ENCODE results near the gene RPS5.

The RPS5 gene

DNA sequence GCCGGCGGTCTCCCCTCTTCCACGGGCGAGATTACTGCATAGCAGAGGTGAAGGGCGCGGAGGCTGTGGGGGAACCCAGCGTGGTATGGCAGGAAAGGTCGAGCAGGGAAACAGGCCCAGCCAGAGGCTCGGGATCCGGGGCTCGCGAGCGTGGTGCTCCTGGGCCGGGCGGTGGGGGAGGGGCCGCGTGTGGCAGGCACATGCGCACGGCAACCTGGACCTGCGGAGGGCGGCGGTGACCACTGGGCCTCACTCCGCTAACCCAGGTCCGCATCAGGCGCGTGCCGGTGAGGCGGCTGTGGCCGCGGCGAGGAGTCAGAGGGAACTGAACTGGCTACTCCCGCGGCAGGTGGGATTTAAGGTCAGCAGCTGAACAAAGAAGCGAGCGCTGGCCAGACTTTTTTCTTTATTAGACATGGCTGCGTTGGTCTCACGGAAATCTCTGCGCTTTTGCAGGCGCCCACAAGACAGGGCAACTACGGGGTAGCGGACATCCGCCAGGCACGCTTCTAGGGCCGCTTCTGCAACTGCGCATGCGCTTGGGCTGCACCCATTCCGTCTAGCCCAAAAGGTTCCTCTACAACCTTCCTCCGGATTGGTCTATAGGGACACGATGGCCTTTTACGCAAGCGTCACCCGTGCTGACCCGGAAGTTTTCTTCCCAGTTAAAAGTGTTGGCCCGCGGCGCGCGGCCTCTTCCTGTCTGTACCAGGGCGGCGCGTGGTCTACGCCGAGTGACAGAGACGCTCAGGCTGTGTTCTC lies at the start of gene RPS5:
Gene RPS5, plus strand, starts transcription at position 694 of the 762 bp plus-strand sequence. CDS start 869 bp downstream, outside the sequence.
- H3K36me3 ChIP-seq (replicated peaks; ENCODE audit: low read depth, low read length) = peaks cover 25% of the 10 kb centered on the region
- peak within 1 kb of the TSS; percentile 95 for H3K9ac ChIP-seq (ENCODE audit: low read length)
- peak within 1 kb of the TSS; percentile 86 for H3K4me3 ChIP-seq (ENCODE audit: low read length)
- no peak within 1 kb of the TSS for H2AFZ ChIP-seq (ENCODE audit: low read depth, low read length)
- H4K20me1 ChIP-seq (ENCODE audit: insufficient read depth, low read length) = peaks cover 26% of the 10 kb centered on the region
- peaks cover 74% of the 10 kb centered on the region for H3K79me2 ChIP-seq (ENCODE audit: low read length)
- H3K4me2 ChIP-seq (ENCODE audit: low read length) = peak within 1 kb of the TSS; percentile 94
- H3K9me3 ChIP-seq (ENCODE audit: insufficient read depth, low read length) = no peaks in the 10 kb centered on the region
- H3K27ac ChIP-seq (ENCODE audit: low read length) = peak within 1 kb of the TSS; percentile 90
- TF ChIP-seq CTCF (IDR thresholded peaks at IDR 0.05; ENCODE audit: low read depth, low read length) = no peak
- no peak for TF ChIP-seq EZH2phosphoT487 (IDR thresholded peaks at IDR 0.05; ENCODE audit: low read depth)
- peaks cover 32% of the 10 kb centered on the region for H3K4me1 ChIP-seq (ENCODE audit: low read length)
- H3K27me3 ChIP-seq (ENCODE audit: low read depth, low read length) = no peaks in the 10 kb centered on the region

- Histone ChIP-seq H3K9ac (ENCODE audit: low read length) (no peak overlapping the region), H3K36me3 (replicated peaks; ENCODE audit: low read depth, low read length) (peaks cover 20% of the 10 kb centered on the region), H4K20me1 (ENCODE audit: insufficient read depth, low read length) (no peaks in the 10 kb centered on the region), H2AFZ (ENCODE audit: low read depth, low read length) (no peak overlapping the region), H3K79me2 (ENCODE audit: low read length) (no peaks in the 10 kb centered on the region), H3K4me3 (ENCODE audit: low read length) (no peak overlapping the region), H3K27me3 (ENCODE audit: low read depth, low read length) (no peaks in the 10 kb centered on the region), H3K27ac (ENCODE audit: low read length) (no peak overlapping the region), H3K4me1 (ENCODE audit: low read length) (no peaks in the 10 kb centered on the region), H3K4me2 (ENCODE audit: low read length) (no peak overlapping the region), H3K9me3 (ENCODE audit: insufficient read depth, low read length) (no peaks in the 10 kb centered on the region)
- TF ChIP-seq CTCF (IDR thresholded peaks at IDR 0.05; ENCODE audit: low read depth, low read length) (no peak), EZH2phosphoT487 (IDR thresholded peaks at IDR 0.05; ENCODE audit: low read depth) (no peak)
These were observed 48.7 kb upstream of the RPS5 start for GRCh38 chr19:58338336-58338735.

DNA sequence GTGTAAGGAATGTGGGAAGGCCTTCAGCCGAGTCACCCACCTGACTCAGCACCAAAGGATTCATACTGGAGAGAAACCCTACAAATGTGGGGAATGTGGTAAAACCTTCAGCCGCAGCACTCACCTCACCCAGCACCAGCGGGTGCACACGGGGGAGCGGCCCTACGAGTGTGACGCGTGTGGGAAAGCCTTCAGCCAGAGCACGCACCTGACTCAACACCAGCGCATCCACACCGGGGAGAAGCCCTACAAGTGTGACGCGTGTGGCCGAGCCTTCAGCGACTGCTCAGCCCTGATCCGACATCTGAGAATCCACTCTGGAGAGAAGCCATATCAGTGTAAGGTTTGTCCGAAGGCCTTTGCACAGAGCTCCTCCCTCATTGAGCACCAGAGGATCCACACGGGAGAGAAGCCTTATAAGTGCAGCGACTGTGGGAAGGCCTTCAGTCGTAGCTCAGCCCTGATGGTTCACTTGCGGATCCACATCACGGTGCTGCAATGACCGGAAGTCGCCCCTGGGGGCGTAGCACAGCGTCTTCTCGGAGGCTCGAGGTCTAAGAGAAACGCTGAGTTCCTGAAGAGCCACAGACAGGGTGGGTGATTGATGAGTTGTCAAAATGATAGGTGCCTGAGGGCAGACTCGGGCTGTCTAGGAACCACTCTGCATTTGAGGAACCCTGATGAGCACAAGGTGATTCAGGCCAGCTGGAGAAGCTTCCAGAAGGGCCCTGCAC lies 48.1 kb upstream of the RPS5 start:
- H4K20me1 ChIP-seq (ENCODE audit: insufficient read depth, low read length) = no peaks in the 10 kb centered on the region

More for the DNA sequence above, 48.1 kb upstream of the RPS5 start:
- Histone ChIP-seq H3K79me2 (ENCODE audit: low read length) (no peaks in the 10 kb centered on the region), H3K4me1 (ENCODE audit: low read length) (no peaks in the 10 kb centered on the region), H3K4me3 (ENCODE audit: low read length) (no peak overlapping the region), H3K4me2 (ENCODE audit: low read length) (no peak overlapping the region), H2AFZ (ENCODE audit: low read depth, low read length) (no peak overlapping the region), H3K27ac (ENCODE audit: low read length) (no peak overlapping the region), H3K9ac (ENCODE audit: low read length) (no peak overlapping the region), H3K27me3 (ENCODE audit: low read depth, low read length) (no peaks in the 10 kb centered on the region), H3K36me3 (replicated peaks; ENCODE audit: low read depth, low read length) (peaks cover 20% of the 10 kb centered on the region), H3K9me3 (ENCODE audit: insufficient read depth, low read length) (no peaks in the 10 kb centered on the region)
- TF ChIP-seq EZH2phosphoT487 (IDR thresholded peaks at IDR 0.05; ENCODE audit: low read depth) (no peak), CTCF (IDR thresholded peaks at IDR 0.05; ENCODE audit: low read depth, low read length) (no peak)

Measured in OCI-LY3 (cell line).